ENCODE results near the gene GFOD1. TPM values are rescaled to one million over a fixed set of nuclear protein-coding genes. Genes with fewer than 3 reads are reported as not detected.

Gene GFOD1
- total RNA-seq, 1 donor from 2014 or later, result 8.4 TPM

GRCh38 chr6:13384506-13384905 is 102.9 kb downstream of the GFOD1 start:
- Mint-ChIP-seq H3K9me3 (peaks cover 6% of the 10 kb centered on the region), H3K27ac (peak overlapping the region; percentile 82), H3K4me1 (peaks cover 63% of the 10 kb centered on the region), H3K36me3 (ENCODE audit: low read depth) (peaks cover 1% of the 10 kb centered on the region), H3K4me3 (no peak overlapping the region), H3K27me3 (no peaks in the 10 kb centered on the region)
- no peak for DNase-seq
- intact Hi-C loops (cut with micrococcal nuclease), result no loop called here
- CTCF ChIA-PET, result interaction anchor here (0.8 to 3.8 kb wide), 10 partner anchors 16 to 240 kb away, joined by 4 to 20 read pairs (median 5); partner anchors contain the start of gene SIRT5
- ATAC-seq (ENCODE audit: low read depth), result no peak
- TF ChIP-seq, protein P1, sequence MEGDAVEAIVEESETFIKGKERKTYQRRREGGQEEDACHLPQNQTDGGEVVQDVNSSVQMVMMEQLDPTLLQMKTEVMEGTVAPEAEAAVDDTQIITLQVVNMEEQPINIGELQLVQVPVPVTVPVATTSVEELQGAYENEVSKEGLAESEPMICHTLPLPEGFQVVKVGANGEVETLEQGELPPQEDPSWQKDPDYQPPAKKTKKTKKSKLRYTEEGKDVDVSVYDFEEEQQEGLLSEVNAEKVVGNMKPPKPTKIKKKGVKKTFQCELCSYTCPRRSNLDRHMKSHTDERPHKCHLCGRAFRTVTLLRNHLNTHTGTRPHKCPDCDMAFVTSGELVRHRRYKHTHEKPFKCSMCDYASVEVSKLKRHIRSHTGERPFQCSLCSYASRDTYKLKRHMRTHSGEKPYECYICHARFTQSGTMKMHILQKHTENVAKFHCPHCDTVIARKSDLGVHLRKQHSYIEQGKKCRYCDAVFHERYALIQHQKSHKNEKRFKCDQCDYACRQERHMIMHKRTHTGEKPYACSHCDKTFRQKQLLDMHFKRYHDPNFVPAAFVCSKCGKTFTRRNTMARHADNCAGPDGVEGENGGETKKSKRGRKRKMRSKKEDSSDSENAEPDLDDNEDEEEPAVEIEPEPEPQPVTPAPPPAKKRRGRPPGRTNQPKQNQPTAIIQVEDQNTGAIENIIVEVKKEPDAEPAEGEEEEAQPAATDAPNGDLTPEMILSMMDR (IDR thresholded peaks at IDR 0.05), result no peak
- POLR2A ChIA-PET, result interaction anchor here (0.6 to 1.9 kb wide), 7 partner anchors 9 to 753 kb away, joined by 3 to 9 read pairs (median 4); partner anchors contain the start of genes GFOD1, SIRT5 and TBC1D7

DNA sequence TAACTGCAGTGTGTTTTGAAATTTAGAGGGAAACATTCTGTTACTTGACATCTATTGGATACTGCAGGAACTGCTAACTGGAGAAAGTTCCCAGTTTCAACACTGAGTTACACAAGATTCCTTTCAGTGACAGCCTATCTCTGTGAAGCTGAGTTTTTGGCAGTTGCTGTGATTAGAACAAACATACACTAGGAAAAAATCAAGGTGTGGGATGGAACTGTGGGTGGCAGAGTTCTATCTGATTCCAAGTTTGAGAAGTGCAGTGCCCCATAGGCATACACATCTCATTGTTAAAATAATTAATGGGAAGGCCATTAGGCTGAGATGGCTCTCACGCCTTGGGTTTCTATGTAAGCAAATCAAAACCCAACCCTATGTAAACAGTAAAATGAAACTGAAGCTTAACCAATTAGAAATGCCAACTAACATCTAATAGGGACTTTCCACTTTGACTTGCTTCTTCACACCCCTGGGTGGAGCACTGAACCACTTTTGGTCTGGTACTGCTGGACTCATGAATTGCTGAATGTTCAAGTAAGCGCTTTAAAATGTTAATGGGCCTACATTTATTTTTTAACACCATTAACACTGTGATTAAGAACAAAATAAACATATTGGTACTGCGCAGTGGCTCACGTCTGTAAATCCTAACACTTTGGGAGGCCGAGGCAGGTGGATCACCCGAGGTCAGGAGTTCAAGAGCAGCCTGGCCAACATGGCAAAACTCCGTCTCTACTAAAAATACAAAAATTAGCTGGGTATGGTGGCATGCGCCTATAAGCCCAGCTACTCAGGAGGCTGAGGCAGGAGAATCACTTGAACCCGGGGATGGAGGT is 103.9 kb downstream of the GFOD1 start:
- ChIA-PET POLR2A (interaction anchor here (0.6 to 2.2 kb wide), 12 partner anchors 8 to 231 kb away, joined by 3 to 15 read pairs (median 4); partner anchors contain the start of genes GFOD1, NOL7, SIRT5 and TBC1D7), CTCF (interaction anchor here (0.7 to 3.8 kb wide), 20 partner anchors 17 to 472 kb away, joined by 3 to 20 read pairs (median 4); partner anchors contain the start of gene SIRT5)
- no peak for DNase-seq
- no peaks in the 10 kb centered on the region for H3K9me3 Mint-ChIP-seq
- no peaks in the 10 kb centered on the region for H3K36me3 Mint-ChIP-seq (ENCODE audit: low read depth)
- H3K27me3 Mint-ChIP-seq, result no peaks in the 10 kb centered on the region
- peaks cover 73% of the 10 kb centered on the region for H3K4me1 Mint-ChIP-seq
- TF ChIP-seq, protein P1 (IDR thresholded peaks at IDR 0.05), result no peak
- peak overlapping the region; percentile 82 for H3K27ac Mint-ChIP-seq
- peak overlapping the region; percentile 44 for H3K4me3 Mint-ChIP-seq
- peak; percentile 98 for ATAC-seq (ENCODE audit: low read depth)
- intact Hi-C loops (cut with micrococcal nuclease), result loop anchor here (1.0 to 2.0 kb wide), 10 partner anchors 13 to 241 kb away; partner anchors contain the start of genes GFOD1 and SIRT5

DNA sequence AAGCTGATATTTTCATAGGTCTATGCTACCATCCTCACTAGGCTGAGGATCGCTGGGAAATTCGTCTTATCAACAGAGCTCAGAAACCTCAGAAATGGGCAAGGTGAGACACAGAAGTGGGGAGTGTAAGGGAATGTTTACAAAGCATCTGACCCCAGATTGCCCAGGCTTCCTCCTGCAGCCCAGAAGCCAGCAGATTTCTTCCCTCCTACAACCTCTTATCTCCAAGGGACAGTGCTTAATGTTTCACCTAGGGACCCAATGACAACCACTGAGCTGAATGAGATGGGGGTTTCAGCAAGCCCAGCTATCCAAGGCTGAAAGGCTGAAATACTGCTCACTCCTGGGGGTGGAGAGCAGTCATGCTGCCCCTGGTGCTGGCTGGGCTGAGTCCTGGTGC is 106.6 kb downstream of the GFOD1 start:
- Mint-ChIP-seq H3K4me1 (peaks cover 84% of the 10 kb centered on the region), H3K4me3 (no peak overlapping the region), H3K36me3 (ENCODE audit: low read depth) (no peaks in the 10 kb centered on the region), H3K9me3 (no peaks in the 10 kb centered on the region), H3K27ac (peak overlapping the region; percentile 41), H3K27me3 (no peaks in the 10 kb centered on the region)
- TF ChIP-seq, protein P1 (IDR thresholded peaks at IDR 0.05), result no peak
- no peak for DNase-seq
- no peak for ATAC-seq (ENCODE audit: low read depth)
- POLR2A ChIA-PET, result interaction anchor here (1.2 kb wide), 1 partner anchor 194 kb away, joined by 3 read pairs; the partner anchor contains the start of gene SIRT5
- intact Hi-C loops (cut with micrococcal nuclease), result loop anchor here (1.0 to 2.0 kb wide), 2 partner anchors 44 to 186 kb away; no protein-coding TSS in a partner anchor
- CTCF ChIA-PET, result interaction anchor here (0.9 to 3.7 kb wide), 5 partner anchors 43 to 234 kb away, joined by 3 to 27 read pairs (median 4); partner anchors contain the start of gene NOL7

GRCh38 chr6:13378669-13379590 is 108.5 kb downstream of the GFOD1 start:
- Mint-ChIP-seq H3K27ac (no peak overlapping the region), H3K36me3 (ENCODE audit: low read depth) (no peaks in the 10 kb centered on the region), H3K4me1 (peaks cover 81% of the 10 kb centered on the region), H3K9me3 (no peaks in the 10 kb centered on the region), H3K27me3 (no peaks in the 10 kb centered on the region), H3K4me3 (no peak overlapping the region)
- ATAC-seq (ENCODE audit: low read depth) (no peak), DNase-seq (no peak)
- TF ChIP-seq, protein P1 (IDR thresholded peaks at IDR 0.05), result no peak
- ChIA-PET CTCF (interaction anchor here (1.4 to 3.7 kb wide), 4 partner anchors 41 to 186 kb away, joined by 3 to 27 read pairs (median 6); no protein-coding TSS in a partner anchor), POLR2A (interaction anchor here (0.7 to 1.6 kb wide), 3 partner anchors 22 to 196 kb away, joined by 3 to 6 read pairs (median 4); partner anchors contain the start of gene SIRT5)
- intact Hi-C loops (cut with micrococcal nuclease), result no loop called here
